ENCODE measurements around the gene CCDC32. TPM values are rescaled to one million over a fixed set of nuclear protein-coding genes. Genes with fewer than 3 reads are reported as not detected.

The CCDC32 gene
- 36.0 TPM for polyA plus RNA-seq
- long read RNA-seq, donor 1, transcript CCDC32-202 (4 exons, 1,519 nt) = major isoform, 12 of 12 reads
- long read RNA-seq, donor 1, partial matches to known transcripts = 0 of 12 reads
- long read RNA-seq, donor 1, other reads (novel, unspliced or antisense) = 0 of 12 reads
- long read RNA-seq, donor 2, transcript CCDC32-202 (4 exons, 1,519 nt) = major isoform, 16 of 28 reads
- long read RNA-seq, donor 2, partial matches to known transcripts = 8 of 28 reads
- long read RNA-seq, donor 2, other reads (novel, unspliced or antisense) = 0 of 28 reads
- long read RNA-seq, donor 3 = 0 reads
- long read RNA-seq, donor 4, partial matches to known transcripts = 0 of 3 reads
- long read RNA-seq, donor 4, other reads (novel, unspliced or antisense) = 0 of 3 reads
- long read RNA-seq, donor 5, transcript CCDC32-202 (4 exons, 1,519 nt) = major isoform, 5 of 7 reads
- long read RNA-seq, donor 5, partial matches to known transcripts = 0 of 7 reads
- long read RNA-seq, donor 5, other reads (novel, unspliced or antisense) = 0 of 7 reads
- long read RNA-seq, donor 6, partial matches to known transcripts = 0 of 2 reads
- long read RNA-seq, donor 6, other reads (novel, unspliced or antisense) = 0 of 2 reads
- long read RNA-seq, donor 7, transcript CCDC32-202 (4 exons, 1,519 nt) = major isoform, 5 of 7 reads
- long read RNA-seq, donor 7, partial matches to known transcripts = 0 of 7 reads
- long read RNA-seq, donor 7, other reads (novel, unspliced or antisense) = 0 of 7 reads
- long read RNA-seq, donor 8, transcript CCDC32-202 (4 exons, 1,519 nt) = major isoform, 11 of 14 reads
- long read RNA-seq, donor 8, partial matches to known transcripts = 0 of 14 reads
- long read RNA-seq, donor 8, other reads (novel, unspliced or antisense) = 0 of 14 reads
- long read RNA-seq, donor 9, transcript CCDC32-202 (4 exons, 1,519 nt) = major isoform, 9 of 11 reads
- long read RNA-seq, donor 9, partial matches to known transcripts = 0 of 11 reads
- long read RNA-seq, donor 9, other reads (novel, unspliced or antisense) = 0 of 11 reads
- long read RNA-seq, donor 10, partial matches to known transcripts = 0 of 7 reads
- long read RNA-seq, donor 10, other reads (novel, unspliced or antisense) = 0 of 7 reads
- long read RNA-seq, donor 11, transcript CCDC32-202 (4 exons, 1,519 nt) = major isoform, 7 of 8 reads
- long read RNA-seq, donor 11, partial matches to known transcripts = 0 of 8 reads
- long read RNA-seq, donor 11, other reads (novel, unspliced or antisense) = 0 of 8 reads

GRCh38 chr15:40564591-40565332, at the start of gene CCDC32:
CCDC32 (minus strand) TSS chr15:40565042; CDS start chr15:40563015, 2,027 bp downstream.
- peak; percentile 99 for DNase-seq
- no CpG with 5 or more reads among the region's 40 CpGs for WGBS (ENCODE audit: insufficient coverage, low lambda C conversion rate)
- Histone ChIP-seq H3K9me3 (ENCODE audit: control insufficient read depth, low read depth, low read length) (no peaks in the 10 kb centered on the region), H3K4me1 (ENCODE audit: control insufficient read depth, insufficient read depth, low read length) (peaks cover 9% of the 10 kb centered on the region), H3K27ac (ENCODE audit: low read length) (peak within 1 kb of the TSS; percentile 84), H3K4me3 (ENCODE audit: low read length) (peak within 1 kb of the TSS; percentile 67), H3K27me3 (ENCODE audit: control insufficient read depth, insufficient read depth, low read length) (no peaks in the 10 kb centered on the region), H3K36me3 (ENCODE audit: control insufficient read depth, insufficient read depth, low read length) (peaks cover 9% of the 10 kb centered on the region)

- H3K36me3 ChIP-seq (ENCODE audit: control insufficient read depth, insufficient read depth, low read length) = no peaks in the 10 kb centered on the region
- 100% methylated on average over 3 of the region's 5 CpGs for WGBS (ENCODE audit: insufficient coverage, low lambda C conversion rate)
- no peak for DNase-seq
- H3K27me3 ChIP-seq (ENCODE audit: control insufficient read depth, insufficient read depth, low read length) = no peaks in the 10 kb centered on the region
- H3K9me3 ChIP-seq (ENCODE audit: control insufficient read depth, low read depth, low read length) = no peaks in the 10 kb centered on the region
- H3K4me3 ChIP-seq (ENCODE audit: low read length) = no peak overlapping the region
- no peak overlapping the region for H3K27ac ChIP-seq (ENCODE audit: low read length)
- no peaks in the 10 kb centered on the region for H3K4me1 ChIP-seq (ENCODE audit: control insufficient read depth, insufficient read depth, low read length)
These were observed 48.2 kb upstream of the CCDC32 start for GRCh38 chr15:40613080-40613479.

GRCh38 chr15:40603935-40604334, 39.1 kb upstream of the CCDC32 start:
- H3K4me3 ChIP-seq (ENCODE audit: low read length) = no peak overlapping the region
- H3K36me3 ChIP-seq (ENCODE audit: control insufficient read depth, insufficient read depth, low read length) = peaks cover 6% of the 10 kb centered on the region
- DNase-seq = no peak
- no peaks in the 10 kb centered on the region for H3K27me3 ChIP-seq (ENCODE audit: control insufficient read depth, insufficient read depth, low read length)
- no peak overlapping the region for H3K27ac ChIP-seq (ENCODE audit: low read length)
- H3K4me1 ChIP-seq (ENCODE audit: control insufficient read depth, insufficient read depth, low read length) = no peaks in the 10 kb centered on the region
- H3K9me3 ChIP-seq (ENCODE audit: control insufficient read depth, low read depth, low read length) = no peaks in the 10 kb centered on the region

- Histone ChIP-seq H3K9me3 (ENCODE audit: control insufficient read depth, low read depth, low read length) (no peaks in the 10 kb centered on the region), H3K27me3 (ENCODE audit: control insufficient read depth, insufficient read depth, low read length) (no peaks in the 10 kb centered on the region), H3K4me3 (ENCODE audit: low read length) (no peak overlapping the region), H3K27ac (ENCODE audit: low read length) (no peak overlapping the region), H3K4me1 (ENCODE audit: control insufficient read depth, insufficient read depth, low read length) (no peaks in the 10 kb centered on the region), H3K36me3 (ENCODE audit: control insufficient read depth, insufficient read depth, low read length) (no peaks in the 10 kb centered on the region)
- WGBS (ENCODE audit: insufficient coverage, low lambda C conversion rate) = no CpG with 5 or more reads among the region's 12 CpGs
- DNase-seq = no peak
These were observed 36.1 kb upstream of the CCDC32 start for GRCh38 chr15:40600956-40601355.

- Histone ChIP-seq H3K9me3 (ENCODE audit: control insufficient read depth, low read depth, low read length) (no peaks in the 10 kb centered on the region), H3K27me3 (ENCODE audit: control insufficient read depth, insufficient read depth, low read length) (no peaks in the 10 kb centered on the region), H3K4me1 (ENCODE audit: control insufficient read depth, insufficient read depth, low read length) (no peaks in the 10 kb centered on the region), H3K27ac (ENCODE audit: low read length) (no peak overlapping the region), H3K4me3 (ENCODE audit: low read length) (no peak overlapping the region), H3K36me3 (ENCODE audit: control insufficient read depth, insufficient read depth, low read length) (no peaks in the 10 kb centered on the region)
- no peak for DNase-seq
- WGBS (ENCODE audit: insufficient coverage, low lambda C conversion rate) = 93% methylated on average over 2 of the region's 4 CpGs
These were observed 33.8 kb upstream of the CCDC32 start for GRCh38 chr15:40598672-40599071.

GRCh38 chr15:40598126-40598525, 33.3 kb upstream of the CCDC32 start:
- Histone ChIP-seq H3K27me3 (ENCODE audit: control insufficient read depth, insufficient read depth, low read length) (no peaks in the 10 kb centered on the region), H3K27ac (ENCODE audit: low read length) (no peak overlapping the region), H3K4me1 (ENCODE audit: control insufficient read depth, insufficient read depth, low read length) (peaks cover 3% of the 10 kb centered on the region), H3K4me3 (ENCODE audit: low read length) (no peak overlapping the region), H3K9me3 (ENCODE audit: control insufficient read depth, low read depth, low read length) (no peaks in the 10 kb centered on the region), H3K36me3 (ENCODE audit: control insufficient read depth, insufficient read depth, low read length) (no peaks in the 10 kb centered on the region)
- no peak for DNase-seq
- 94% methylated on average over 2 of the region's 3 CpGs for WGBS (ENCODE audit: insufficient coverage, low lambda C conversion rate)

GRCh38 chr15:40597024-40597423, 32.2 kb upstream of the CCDC32 start:
- DNase-seq = no peak
- Histone ChIP-seq H3K27me3 (ENCODE audit: control insufficient read depth, insufficient read depth, low read length) (no peaks in the 10 kb centered on the region), H3K36me3 (ENCODE audit: control insufficient read depth, insufficient read depth, low read length) (no peaks in the 10 kb centered on the region), H3K4me1 (ENCODE audit: control insufficient read depth, insufficient read depth, low read length) (peaks cover 3% of the 10 kb centered on the region), H3K27ac (ENCODE audit: low read length) (no peak overlapping the region), H3K4me3 (ENCODE audit: low read length) (no peak overlapping the region), H3K9me3 (ENCODE audit: control insufficient read depth, low read depth, low read length) (no peaks in the 10 kb centered on the region)
- 100% methylated on average over 1 of the region's 2 CpGs for WGBS (ENCODE audit: insufficient coverage, low lambda C conversion rate)

GRCh38 chr15:40595773-40596172, 30.9 kb upstream of the CCDC32 start:
- WGBS (ENCODE audit: insufficient coverage, low lambda C conversion rate) = 90% methylated on average over 2 of the region's 5 CpGs
- Histone ChIP-seq H3K4me3 (ENCODE audit: low read length) (no peak overlapping the region), H3K4me1 (ENCODE audit: control insufficient read depth, insufficient read depth, low read length) (peaks cover 9% of the 10 kb centered on the region), H3K27me3 (ENCODE audit: control insufficient read depth, insufficient read depth, low read length) (no peaks in the 10 kb centered on the region), H3K9me3 (ENCODE audit: control insufficient read depth, low read depth, low read length) (no peaks in the 10 kb centered on the region), H3K36me3 (ENCODE audit: control insufficient read depth, insufficient read depth, low read length) (no peaks in the 10 kb centered on the region), H3K27ac (ENCODE audit: low read length) (no peak overlapping the region)
- DNase-seq = no peak

GRCh38 chr15:40595219-40595618, 30.4 kb upstream of the CCDC32 start:
- Histone ChIP-seq H3K36me3 (ENCODE audit: control insufficient read depth, insufficient read depth, low read length) (no peaks in the 10 kb centered on the region), H3K27me3 (ENCODE audit: control insufficient read depth, insufficient read depth, low read length) (no peaks in the 10 kb centered on the region), H3K4me3 (ENCODE audit: low read length) (peak overlapping the region; percentile 78), H3K9me3 (ENCODE audit: control insufficient read depth, low read depth, low read length) (no peaks in the 10 kb centered on the region), H3K4me1 (ENCODE audit: control insufficient read depth, insufficient read depth, low read length) (peaks cover 9% of the 10 kb centered on the region), H3K27ac (ENCODE audit: low read length) (no peak overlapping the region)
- WGBS (ENCODE audit: insufficient coverage, low lambda C conversion rate) = 26% methylated on average over 4 of the region's 5 CpGs
- peak in 1 of 2 donors; percentile 9 for DNase-seq
